Lower leg skin (tissue), 4 donors: ENCODE results near the gene USP13. TPM values are rescaled to one million over a fixed set of nuclear protein-coding genes. Genes with fewer than 3 reads are reported as not detected.

ENCODE experiments used
- DNase-seq, 2 donors: peaks; one replicate each; pipeline ENCODE4 v3.0.0-alpha.2; 2019; ENCODE audit warnings: low spot score in 2 of 2
- H3K4me3 ChIP-seq: fragments of 200-600 bp; sonication (generic); 2 replicates; pipeline ENCODE4 v1.5.1; 2017; ENCODE audit warnings: mild to moderate bottlenecking, low read depth; ENCODE audit not compliant: poor library complexity, severe bottlenecking
- CTCF ChIP-seq, 3 donors: fragments of 450-650 bp; IDR thresholded peaks; one replicate each; pipeline ENCODE4 v1.5.1; 2016; ENCODE audit warnings: antibody characterized with exemption in 3 of 3, mild to moderate bottlenecking in 3 of 3, moderate library complexity in 2 of 3
- POLR2A ChIP-seq, 2 donors: fragments of 450-650 bp; IDR thresholded peaks; one replicate each; pipeline ENCODE4 v1.6.1; 2016 to 2017; ENCODE audit warnings: antibody characterized with exemption in 2 of 2, mild to moderate bottlenecking in 1 of 2, moderate library complexity in 1 of 2
- WGBS, 2 donors: methylation state at CpG; one replicate each; pipeline ENCODE4 v1.1.5; 2018; 5-methylcytosine and 5-hydroxymethylcytosine counted together
- intact Hi-C: fragments of 100-400 bp; cut with DNase I; formaldehyde crosslinking; loops from one replicate; pipeline ENCODE4 v1.15.0; 2023; ENCODE audit warnings: low total_unique reads
- total RNA-seq, 4 donors: library from RNA; depleted of rRNA; stranded (reverse); fragments of >200 nt; gene quantifications; one replicate each; pipeline ENCODE4 v1.1.0, GENCODE V29; 2016

Gene USP13
- total RNA-seq, 4 donors from 2014 or later, result 1.6 to 9.4 (median 5.8) TPM

- no peak for TF ChIP-seq CTCF (IDR thresholded peaks at IDR 0.05)
- no peak for TF ChIP-seq POLR2A (IDR thresholded peaks at IDR 0.05)
- DNase-seq, result no peak
- H3K4me3 ChIP-seq, result no peak overlapping the region
- intact Hi-C loops, result no loop called here
- 92 to 94% methylated on average over 6 of the region's 6 CpGs for WGBS, 2 donors
Observed at GRCh38 chr3:179702271-179702947, 49.6 kb downstream of the USP13 start.

GRCh38 chr3:179703816-179704215, 51.0 kb downstream of the USP13 start:
- 94 to 96% methylated on average over 3 of the region's 3 CpGs for WGBS, 2 donors
- no peak for TF ChIP-seq CTCF (IDR thresholded peaks at IDR 0.05)
- TF ChIP-seq POLR2A (IDR thresholded peaks at IDR 0.05), result no peak
- no peak overlapping the region for H3K4me3 ChIP-seq
- no peak for DNase-seq
- intact Hi-C loops, result no loop called here

- TF ChIP-seq CTCF (IDR thresholded peaks at IDR 0.05) (no peak), POLR2A (IDR thresholded peaks at IDR 0.05) (no peak)
- WGBS, 2 donors, result 80 to 93% methylated on average over 1 of the region's 1 CpG
- intact Hi-C loops, result no loop called here
- DNase-seq, result no peak
- no peak overlapping the region for H3K4me3 ChIP-seq
Observed at GRCh38 chr3:179706233-179706632, 53.4 kb downstream of the USP13 start.

GRCh38 chr3:179710079-179710478, 57.2 kb downstream of the USP13 start:
- 84 to 88% methylated on average over 5 of the region's 5 CpGs for WGBS, 2 donors
- TF ChIP-seq CTCF (IDR thresholded peaks at IDR 0.05) (no peak), POLR2A (IDR thresholded peaks at IDR 0.05) (no peak)
- intact Hi-C loops, result no loop called here
- H3K4me3 ChIP-seq, result no peak overlapping the region
- DNase-seq, result no peak

GRCh38 chr3:179713643-179714090, 60.8 kb downstream of the USP13 start:
- TF ChIP-seq CTCF (IDR thresholded peaks at IDR 0.05) (no peak), POLR2A (IDR thresholded peaks at IDR 0.05) (no peak)
- WGBS, 2 donors, result 87 to 90% methylated on average over 6 of the region's 6 CpGs
- intact Hi-C loops, result no loop called here
- no peak overlapping the region for H3K4me3 ChIP-seq
- DNase-seq, result no peak

GRCh38 chr3:179715582-179715981, 62.7 kb downstream of the USP13 start:
- DNase-seq, result no peak
- 89 to 90% methylated on average over 7 of the region's 7 CpGs for WGBS, 2 donors

More at GRCh38 chr3:179715582-179715981, 62.7 kb downstream of the USP13 start:
- no peak overlapping the region for H3K4me3 ChIP-seq
- TF ChIP-seq POLR2A (IDR thresholded peaks at IDR 0.05) (no peak), CTCF (IDR thresholded peaks at IDR 0.05) (no peak)
- intact Hi-C loops, result no loop called here
